Rectal smooth muscle tissue (tissue), 1 donor: Measurements from ENCODE around the gene PASK.
"Not testable (repeated sequence)": the region's sequence is repeated elsewhere in the genome, so short reads cannot be mapped to it uniquely, and the experiment has no call there.

Experiments
- H3K27ac ChIP-seq: one replicate; pipeline ENCODE4 v1.7.0; 2013; ENCODE audit warnings: low read depth, low read length, inconsistent platforms
- H3K27me3 ChIP-seq: one replicate; pipeline ENCODE4 v1.7.0; 2013; ENCODE audit warnings: low read length; ENCODE audit not compliant: control insufficient read depth, insufficient read depth
- H3K36me3 ChIP-seq: one replicate; pipeline ENCODE4 v1.7.0; 2013; ENCODE audit warnings: low read length; ENCODE audit not compliant: control insufficient read depth, insufficient read depth
- H3K4me1 ChIP-seq: one replicate; pipeline ENCODE4 v1.7.0; 2013; ENCODE audit warnings: low read length; ENCODE audit not compliant: control insufficient read depth, insufficient read depth
- H3K4me3 ChIP-seq: one replicate; pipeline ENCODE4 v1.7.0; 2013; ENCODE audit warnings: low read length
- H3K9ac ChIP-seq: one replicate; pipeline ENCODE4 v1.7.0; 2013; ENCODE audit warnings: low read length

PASK gene

DNA sequence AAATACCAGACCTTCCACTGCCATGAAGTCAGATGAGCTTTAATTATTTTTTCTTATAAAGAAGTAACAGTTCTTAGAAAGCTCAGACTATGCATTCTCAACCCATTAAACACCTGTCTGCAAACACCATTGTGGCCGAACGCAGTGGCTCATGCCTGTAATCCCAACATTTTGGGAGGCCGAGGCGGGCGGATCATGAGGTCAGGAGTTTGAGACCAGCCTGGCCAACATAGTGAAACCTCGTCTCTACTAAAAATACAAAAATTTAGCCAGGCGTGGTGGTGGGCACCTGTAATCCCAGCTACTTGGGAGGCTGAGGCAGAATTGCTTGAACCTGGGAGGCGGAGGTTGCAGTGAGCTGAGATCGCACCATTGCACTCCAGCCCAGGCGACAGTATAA lies 44.7 kb downstream of the PASK start:
- H3K4me3 ChIP-seq, H3K27ac ChIP-seq, H3K9ac ChIP-seq, H3K4me1 ChIP-seq, H3K36me3 ChIP-seq, H3K27me3 ChIP-seq: not testable (repeated sequence)

DNA sequence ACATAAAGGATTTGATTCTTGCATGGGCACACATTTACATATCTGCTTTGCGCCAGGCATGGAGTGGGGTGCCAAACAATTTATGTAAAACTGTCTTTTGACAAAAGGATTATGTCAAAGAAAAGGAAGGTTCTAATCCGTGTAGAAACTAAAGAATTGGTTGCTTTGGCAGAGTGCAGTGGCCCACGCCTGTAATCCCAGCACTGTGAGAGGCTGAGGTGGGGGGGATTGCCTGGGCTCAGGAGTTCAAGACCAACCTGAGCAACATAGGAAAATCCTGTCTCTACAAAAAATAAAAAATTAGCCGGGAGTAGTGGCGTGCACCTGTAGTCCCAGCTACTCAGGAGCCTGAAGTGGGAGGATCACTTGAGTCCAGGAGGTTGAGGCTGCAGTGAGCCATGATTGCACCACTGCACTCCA lies 46.1 kb downstream of the PASK start:
- no peak overlapping the region for H3K9ac ChIP-seq
- H3K4me3 ChIP-seq = peak overlapping the region; percentile 78
- peaks cover 4% of the 10 kb centered on the region for H3K36me3 ChIP-seq
- no peaks in the 10 kb centered on the region for H3K27me3 ChIP-seq
- H3K4me1 ChIP-seq = peaks cover 3% of the 10 kb centered on the region
- H3K27ac ChIP-seq = no peak overlapping the region

DNA sequence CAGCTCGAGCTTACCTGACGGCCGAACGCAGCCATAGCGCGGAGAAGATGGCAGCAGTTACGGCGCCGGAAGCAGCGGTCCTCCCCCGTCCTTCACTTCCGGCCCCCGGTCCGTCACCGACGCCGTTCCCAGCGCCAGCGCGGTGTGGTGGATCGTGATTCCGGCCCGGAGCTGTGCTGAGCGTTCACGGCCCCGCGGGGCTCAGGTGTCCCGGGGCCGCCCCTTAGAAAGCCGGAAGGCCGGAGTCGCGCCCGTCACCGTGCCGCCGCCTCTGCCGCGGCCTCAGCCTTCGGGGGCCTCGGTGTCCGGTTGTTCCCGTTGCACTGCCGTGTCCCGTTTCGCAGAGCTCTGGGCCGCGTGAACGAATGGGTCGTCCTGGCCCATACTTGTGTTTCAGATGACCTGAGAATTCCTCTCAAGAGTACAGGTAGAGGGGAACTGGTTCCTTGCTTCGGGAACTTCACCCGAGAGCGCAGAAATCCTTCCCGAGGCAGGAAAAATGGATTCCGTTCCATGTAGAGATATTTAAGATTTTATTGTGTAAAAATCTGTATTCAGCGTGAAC lies 47.0 kb downstream of the PASK start, which contains the start of gene MTERF4:
Gene MTERF4, minus strand, starts transcription at position 49 of the 565 bp plus-strand sequence. Its CDS starts 14 bp downstream, at position 35.
- H3K27ac ChIP-seq = peak within 1 kb of the TSS; percentile 79
- H3K4me1 ChIP-seq = peaks cover 3% of the 10 kb centered on the region
- H3K36me3 ChIP-seq = peaks cover 4% of the 10 kb centered on the region

DNA sequence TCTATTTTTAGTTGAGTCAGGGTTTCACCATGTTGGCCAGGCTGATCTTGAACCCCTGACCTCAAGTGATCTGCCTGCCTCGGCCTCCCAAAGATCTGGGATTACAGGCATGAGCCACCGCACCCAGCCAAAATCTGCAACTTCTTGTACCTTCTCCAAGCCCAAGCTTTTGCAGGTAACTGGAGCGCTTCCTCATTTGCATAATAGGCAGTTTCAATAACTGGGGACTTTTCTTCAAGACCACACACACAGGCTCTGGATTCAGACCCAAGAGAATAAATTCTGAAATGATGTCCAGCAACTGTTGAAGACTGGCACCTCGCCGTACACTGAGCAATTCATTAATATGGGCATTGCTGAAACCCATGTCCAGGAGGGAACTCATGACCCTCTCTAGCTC lies 50.0 kb downstream of the PASK start:
- no peak overlapping the region for H3K9ac ChIP-seq
- H3K27me3 ChIP-seq = no peaks in the 10 kb centered on the region
- H3K27ac ChIP-seq = no peak overlapping the region
- peaks cover 3% of the 10 kb centered on the region for H3K4me1 ChIP-seq
- no peak overlapping the region for H3K4me3 ChIP-seq
- peaks cover 18% of the 10 kb centered on the region for H3K36me3 ChIP-seq

More for the DNA sequence above, 47.0 kb downstream of the PASK start, which contains the start of gene MTERF4:
- peak within 1 kb of the TSS; percentile 69 for H3K9ac ChIP-seq
- peak within 1 kb of the TSS; percentile 78 for H3K4me3 ChIP-seq
- H3K27me3 ChIP-seq = no peaks in the 10 kb centered on the region

DNA sequence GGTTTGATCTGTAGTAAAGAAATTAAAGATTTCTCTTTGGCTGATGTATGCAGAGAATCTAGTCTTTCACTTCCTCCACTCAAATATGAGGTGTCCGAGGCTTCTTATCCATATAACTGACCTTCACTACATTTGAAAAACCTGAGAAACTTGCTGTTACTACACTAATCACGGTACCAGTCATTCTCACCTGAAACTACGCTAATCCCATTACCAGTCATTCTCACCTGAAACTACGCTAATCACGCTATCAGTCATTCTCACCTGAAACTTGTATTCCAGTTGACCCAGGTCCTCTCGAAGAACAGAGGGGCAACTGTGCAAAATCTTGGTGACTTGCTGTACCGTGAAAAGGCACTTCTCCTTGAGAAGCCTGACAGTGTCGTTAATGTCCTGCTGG lies 52.3 kb downstream of the PASK start:
- Histone ChIP-seq H3K36me3 (peaks cover 23% of the 10 kb centered on the region), H3K27ac (no peak overlapping the region)

DNA sequence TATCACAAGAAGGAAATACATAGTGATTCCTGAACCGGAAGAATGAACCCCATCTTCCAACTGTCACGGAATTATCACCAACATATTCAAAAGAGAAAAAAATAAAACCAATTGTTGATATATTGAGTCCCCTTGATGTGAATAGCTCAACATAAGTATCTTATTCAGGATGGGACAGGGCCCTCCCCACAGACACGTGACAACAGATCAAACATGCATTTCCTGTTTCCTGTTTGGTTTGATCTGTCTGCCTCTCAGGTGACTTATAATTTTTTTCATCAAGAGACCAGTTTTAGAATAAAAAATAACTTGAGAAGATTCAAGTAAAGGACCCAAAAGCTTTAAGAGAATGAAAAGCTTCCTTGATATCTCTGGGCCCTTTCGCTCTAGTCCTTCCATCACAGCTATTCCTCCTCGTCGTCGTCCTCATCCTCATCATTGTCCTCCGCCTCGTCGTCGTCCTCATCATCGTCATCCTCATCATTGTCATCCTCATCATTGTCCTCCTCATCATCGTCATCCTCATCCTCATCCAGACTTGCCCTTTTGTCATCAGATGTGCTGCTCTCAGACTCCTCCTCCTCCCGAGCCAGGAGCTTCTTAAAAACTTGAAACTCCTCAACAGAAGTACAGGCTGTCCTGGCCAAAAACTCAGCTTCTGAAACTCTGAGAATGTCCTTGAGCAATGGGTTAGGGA lies 53.5 kb downstream of the PASK start:
- Histone ChIP-seq H3K36me3 (peaks cover 26% of the 10 kb centered on the region), H3K27ac (no peak overlapping the region), H3K9ac (no peak overlapping the region), H3K27me3 (no peaks in the 10 kb centered on the region), H3K4me3 (no peak overlapping the region), H3K4me1 (peaks cover 2% of the 10 kb centered on the region)

More for the DNA sequence above, 52.3 kb downstream of the PASK start:
- H3K4me3 ChIP-seq = no peak overlapping the region
- H3K27me3 ChIP-seq = no peaks in the 10 kb centered on the region
- peaks cover 3% of the 10 kb centered on the region for H3K4me1 ChIP-seq
- H3K9ac ChIP-seq = no peak overlapping the region

DNA sequence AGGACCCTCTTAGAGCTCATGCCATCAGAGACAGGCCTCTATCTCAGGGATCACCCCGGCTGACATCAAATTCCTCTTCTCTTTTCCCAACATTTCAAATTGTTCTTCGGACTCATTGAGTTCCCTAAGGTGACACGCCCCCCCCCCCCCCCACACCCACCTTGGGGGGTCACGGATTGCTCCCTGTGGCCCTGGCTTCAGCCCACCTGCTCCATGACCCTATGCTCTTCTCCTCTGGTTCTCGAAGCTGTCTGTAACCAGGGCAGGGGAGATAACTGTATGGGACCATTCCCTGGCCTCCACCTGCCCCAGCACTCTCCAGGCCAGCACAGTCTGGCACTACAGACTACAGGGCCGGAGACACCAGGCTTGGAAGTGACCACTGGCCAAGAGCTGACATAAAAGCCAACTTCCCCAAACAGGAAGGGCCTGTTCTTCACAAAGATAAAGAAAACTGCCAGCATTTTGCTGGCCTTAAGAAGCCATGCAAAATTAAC lies 54.3 kb downstream of the PASK start:
- H3K27ac ChIP-seq = no peak overlapping the region
- peaks cover 26% of the 10 kb centered on the region for H3K36me3 ChIP-seq
- no peaks in the 10 kb centered on the region for H3K4me1 ChIP-seq
- H3K27me3 ChIP-seq = no peaks in the 10 kb centered on the region
- H3K4me3 ChIP-seq = no peak overlapping the region
- no peak overlapping the region for H3K9ac ChIP-seq

DNA sequence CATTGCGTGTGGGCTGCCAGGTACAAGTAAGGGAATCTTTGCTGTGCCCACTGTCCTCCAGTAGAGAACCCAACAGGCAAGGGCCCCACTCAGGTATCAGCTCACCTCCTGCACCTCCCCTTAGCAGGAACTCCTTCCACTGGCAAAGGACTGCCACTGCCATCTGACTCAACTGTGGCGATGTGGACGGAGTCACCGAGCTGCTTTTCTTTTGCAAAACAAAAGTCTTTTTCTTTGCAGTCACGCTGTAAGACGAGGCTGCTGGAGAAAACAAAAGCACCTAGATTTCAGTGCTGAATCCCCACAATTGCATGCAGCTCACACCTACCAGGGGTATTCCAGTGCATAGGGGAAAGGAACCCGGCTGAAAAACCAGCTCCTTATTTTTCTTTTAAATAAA lies 55.1 kb downstream of the PASK start:
- Histone ChIP-seq H3K9ac (no peak overlapping the region), H3K27me3 (no peaks in the 10 kb centered on the region), H3K36me3 (peaks cover 24% of the 10 kb centered on the region), H3K27ac (no peak overlapping the region), H3K4me1 (no peaks in the 10 kb centered on the region), H3K4me3 (no peak overlapping the region)

DNA sequence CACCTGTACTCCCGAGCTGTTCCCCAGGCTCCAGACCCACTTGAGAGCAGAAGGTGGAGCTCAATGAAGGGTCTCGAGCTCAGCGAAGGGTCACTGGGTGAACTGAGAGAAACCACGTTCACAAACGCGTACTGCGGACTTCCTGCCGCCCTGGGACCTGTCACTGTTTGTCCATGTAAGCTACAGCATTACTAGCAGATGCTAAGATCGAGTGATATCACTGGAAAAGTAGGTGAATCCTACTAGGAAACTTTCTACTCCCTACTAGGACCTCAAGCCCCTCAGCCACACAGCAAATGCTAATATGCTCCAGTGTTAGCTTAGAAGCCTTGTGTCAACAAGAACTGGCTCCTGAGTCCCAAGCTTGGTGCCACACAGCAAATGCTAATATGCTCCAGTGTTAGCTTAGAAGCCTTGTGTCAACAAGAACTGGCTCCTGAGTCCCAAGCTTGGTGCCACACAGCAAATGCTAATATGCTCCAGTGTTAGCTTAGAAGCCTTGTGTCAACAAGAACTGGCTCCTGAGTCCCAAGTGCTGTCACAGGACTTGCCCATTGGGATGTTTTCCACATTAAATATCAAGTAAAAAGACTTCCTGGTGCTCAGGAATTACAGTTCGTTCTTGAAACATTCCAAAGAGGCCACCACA lies 56.0 kb downstream of the PASK start:
- not testable (repeated sequence) for H3K4me3 ChIP-seq, H3K27me3 ChIP-seq, H3K9ac ChIP-seq, H3K27ac ChIP-seq, H3K4me1 ChIP-seq
- peaks cover 28% of the 10 kb centered on the region for H3K36me3 ChIP-seq

DNA sequence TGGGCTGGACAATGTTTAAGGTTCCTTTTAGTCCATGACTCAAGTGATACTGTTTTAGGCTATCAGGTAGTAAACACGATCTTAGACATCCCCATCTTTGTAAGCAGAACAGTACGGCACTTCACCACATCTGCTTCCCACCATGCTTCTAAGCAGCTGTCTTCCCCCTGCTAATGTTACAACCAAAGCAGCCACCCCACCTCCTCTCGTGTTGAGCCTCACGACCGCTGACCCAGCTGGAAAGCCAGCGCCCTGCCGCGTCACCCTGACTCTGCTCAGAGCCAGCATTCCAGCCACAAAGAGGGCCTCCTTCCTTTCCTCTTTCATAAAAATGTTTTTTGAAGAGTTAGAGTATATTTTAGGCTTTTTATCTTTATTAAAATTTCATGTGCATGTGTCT lies 56.6 kb downstream of the PASK start:
- Histone ChIP-seq H3K4me1 (no peaks in the 10 kb centered on the region), H3K27me3 (no peaks in the 10 kb centered on the region), H3K27ac (no peak overlapping the region), H3K9ac (no peak overlapping the region), H3K4me3 (no peak overlapping the region), H3K36me3 (peaks cover 33% of the 10 kb centered on the region)

DNA sequence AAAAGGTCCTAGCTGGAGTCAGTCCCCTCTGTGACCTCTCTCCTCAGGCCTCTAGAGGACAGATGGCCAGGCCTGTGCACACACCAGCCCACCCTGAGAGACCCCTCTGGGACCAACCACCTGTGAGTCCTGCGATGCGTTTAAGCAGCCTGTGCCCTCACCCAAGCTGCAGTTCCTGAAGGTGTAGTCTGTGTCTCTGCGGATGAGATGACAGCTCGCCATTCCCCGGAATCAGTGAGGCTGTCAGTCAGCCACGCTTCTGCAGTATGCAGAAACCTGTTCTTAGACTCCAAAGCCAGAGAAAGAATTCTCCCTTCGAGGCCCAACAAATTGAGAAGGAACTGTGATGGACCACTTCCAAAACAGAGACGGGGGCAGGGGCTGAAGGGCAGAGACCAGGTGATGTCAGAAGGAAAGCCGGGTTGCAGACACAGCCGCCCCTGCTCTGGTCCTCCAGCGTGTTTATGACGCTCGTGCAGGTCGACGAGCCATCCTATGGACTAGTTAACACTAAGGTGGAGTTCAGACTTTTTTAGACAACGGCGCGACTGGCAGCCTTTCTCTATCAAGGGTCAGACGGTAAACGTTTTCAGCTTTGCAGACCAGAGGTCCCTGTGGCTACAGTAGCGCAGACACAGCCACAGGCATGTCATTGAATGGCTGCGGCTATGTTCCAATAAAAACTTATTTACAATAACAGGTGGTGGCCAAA lies 57.4 kb downstream of the PASK start:
- Histone ChIP-seq H3K36me3 (peaks cover 34% of the 10 kb centered on the region), H3K27me3 (no peaks in the 10 kb centered on the region), H3K27ac (no peak overlapping the region), H3K9ac (no peak overlapping the region), H3K4me3 (no peak overlapping the region), H3K4me1 (no peaks in the 10 kb centered on the region)

DNA sequence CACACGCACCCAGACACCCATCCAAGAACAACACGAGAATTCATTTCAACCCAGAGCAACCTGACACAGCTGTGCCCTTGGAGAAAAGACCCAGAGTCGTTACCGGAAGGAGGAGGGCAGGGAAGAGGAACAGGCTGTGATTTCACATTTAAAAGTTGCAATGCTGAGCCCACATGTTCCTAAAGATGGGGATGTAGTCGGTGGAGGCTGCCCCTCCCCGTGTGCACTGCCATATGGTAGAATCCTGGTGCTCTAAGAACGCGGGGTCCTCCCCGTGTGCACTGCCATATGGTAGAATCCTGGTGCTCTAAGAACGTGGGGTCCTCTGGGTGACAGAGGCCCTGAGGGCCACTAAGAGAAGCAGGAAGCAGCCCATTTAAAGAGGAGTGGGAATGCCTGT lies 58.1 kb downstream of the PASK start:
- H3K27ac ChIP-seq = no peak overlapping the region
- H3K4me1 ChIP-seq = no peaks in the 10 kb centered on the region
- peaks cover 28% of the 10 kb centered on the region for H3K36me3 ChIP-seq
- no peak overlapping the region for H3K4me3 ChIP-seq
- no peak overlapping the region for H3K9ac ChIP-seq
- no peaks in the 10 kb centered on the region for H3K27me3 ChIP-seq
